Measurements from ENCODE around the gene TMEM72.
"Not testable (repeated sequence)": the region's sequence is repeated elsewhere in the genome, so short reads cannot be mapped to it uniquely, and the experiment has no call there.

The TMEM72 gene

DNA sequence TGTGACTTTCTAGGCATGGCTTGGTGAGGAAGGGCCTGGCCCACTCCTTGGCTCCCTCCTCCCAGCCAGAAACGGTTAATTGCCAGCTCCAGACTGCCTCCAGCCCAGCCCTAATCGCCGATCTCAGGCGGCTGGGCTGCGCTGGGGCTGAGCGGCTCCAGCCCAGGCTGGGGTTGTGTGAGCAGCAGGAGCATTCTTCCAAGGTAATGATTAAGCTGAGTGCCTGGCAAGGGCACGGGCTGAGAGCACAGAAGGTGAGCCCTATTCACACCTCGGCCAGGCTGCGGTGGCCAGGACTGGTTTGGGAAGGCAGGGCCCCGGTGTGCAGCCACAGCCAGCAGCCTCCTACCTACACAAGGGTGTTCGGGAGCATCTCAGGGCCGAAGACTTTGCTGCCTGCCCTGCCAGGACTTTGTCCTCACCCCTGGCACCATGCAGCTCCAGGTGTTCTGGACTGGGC is at the start of gene TMEM72:
TSS of gene TMEM72 (plus strand) at position 257 of the 460 bp plus-strand sequence. CDS start at position 433, 176 bp downstream.
- DNase-seq, result no peak

DNA sequence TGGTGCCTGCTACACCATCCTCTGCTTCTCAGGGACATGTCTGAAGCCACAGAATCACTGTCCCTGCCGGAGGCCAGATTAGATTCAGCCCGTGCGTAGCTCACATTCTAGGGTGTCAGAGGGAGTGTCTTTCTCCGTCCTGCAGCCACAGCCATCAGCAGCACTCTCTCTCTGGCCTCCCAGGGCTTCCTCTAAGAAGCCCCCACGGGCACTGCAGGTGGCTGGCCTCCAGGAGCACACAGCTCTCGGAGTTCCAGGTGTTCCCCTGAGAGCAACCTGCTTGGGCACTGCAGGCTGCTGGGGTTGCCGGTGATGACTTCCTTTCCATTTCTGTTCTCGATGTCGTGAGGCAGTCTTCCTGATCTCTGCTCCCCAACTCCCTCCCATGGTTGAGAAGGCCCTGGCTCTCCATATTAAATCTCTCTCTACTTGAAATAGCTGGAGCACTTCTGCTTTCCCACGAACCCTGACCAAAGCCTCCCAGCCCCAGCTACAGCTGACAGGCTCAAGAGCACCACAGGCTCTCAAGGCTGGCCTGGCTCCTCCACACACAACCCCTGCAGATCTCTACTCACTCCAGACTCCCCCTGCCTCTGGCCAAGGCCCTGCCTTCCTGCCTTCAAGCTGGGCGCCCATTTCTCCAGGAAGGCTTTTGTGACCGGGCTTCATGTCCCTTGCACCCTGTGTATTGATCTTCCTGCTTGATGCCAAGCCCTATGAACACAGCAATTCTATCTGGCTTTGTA is 49.0 kb upstream of the TMEM72 start:
- peak; percentile 60 for DNase-seq

DNA sequence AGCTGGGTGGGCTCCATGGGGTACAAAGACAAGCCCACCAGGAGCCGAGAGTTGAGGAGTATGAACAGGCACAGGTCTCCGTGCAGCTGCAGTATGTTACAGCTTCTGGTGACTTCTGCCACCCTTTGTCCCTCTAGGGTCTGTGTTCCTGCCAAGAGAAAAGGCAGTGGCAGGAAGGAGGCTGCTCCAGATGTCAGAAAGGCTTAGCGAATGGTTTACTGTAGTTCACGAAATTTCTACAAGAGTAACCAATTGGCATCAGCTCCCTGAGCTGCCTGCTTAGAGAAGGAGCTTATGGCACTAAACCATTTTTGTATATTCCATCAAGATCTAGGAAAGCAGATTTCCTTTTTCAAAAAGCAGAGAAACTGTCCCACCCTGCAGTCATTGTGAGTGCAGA is 48.2 kb upstream of the TMEM72 start:
- DNase-seq, result peak; percentile 16

DNA sequence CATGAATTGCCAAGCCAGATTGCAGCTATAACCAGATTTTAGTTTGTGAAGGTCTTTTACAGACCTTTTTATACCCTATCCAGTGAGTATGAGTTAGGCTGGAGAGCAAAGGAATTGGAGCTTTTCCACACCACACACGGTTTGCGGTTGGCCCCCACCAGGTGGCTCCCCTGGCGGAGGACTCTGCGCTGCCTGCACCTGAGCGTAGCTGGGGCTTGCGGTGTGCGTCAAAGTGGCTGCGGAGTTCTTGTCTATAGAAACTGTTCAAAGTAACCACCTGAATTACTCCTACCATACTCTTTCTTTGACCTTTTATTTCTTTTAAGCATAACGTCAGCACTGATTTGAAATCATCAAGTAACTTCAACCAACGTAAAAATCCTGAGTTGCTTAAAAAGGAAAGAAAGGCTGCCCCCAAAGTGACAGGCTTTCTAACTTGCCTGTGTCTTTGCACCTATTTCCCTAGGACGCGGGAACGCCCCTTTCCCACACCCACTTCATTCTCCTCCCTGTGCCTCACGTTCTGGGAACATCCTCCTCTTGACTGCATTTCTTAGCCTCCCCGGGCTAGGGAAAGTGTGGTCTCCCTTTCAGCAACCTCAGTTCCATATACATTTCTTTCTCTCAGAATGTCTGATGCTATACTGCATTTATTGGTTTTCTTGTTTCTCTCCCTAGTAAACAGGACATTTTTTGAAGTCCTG is 47.6 kb upstream of the TMEM72 start:
- no peak for DNase-seq

DNA sequence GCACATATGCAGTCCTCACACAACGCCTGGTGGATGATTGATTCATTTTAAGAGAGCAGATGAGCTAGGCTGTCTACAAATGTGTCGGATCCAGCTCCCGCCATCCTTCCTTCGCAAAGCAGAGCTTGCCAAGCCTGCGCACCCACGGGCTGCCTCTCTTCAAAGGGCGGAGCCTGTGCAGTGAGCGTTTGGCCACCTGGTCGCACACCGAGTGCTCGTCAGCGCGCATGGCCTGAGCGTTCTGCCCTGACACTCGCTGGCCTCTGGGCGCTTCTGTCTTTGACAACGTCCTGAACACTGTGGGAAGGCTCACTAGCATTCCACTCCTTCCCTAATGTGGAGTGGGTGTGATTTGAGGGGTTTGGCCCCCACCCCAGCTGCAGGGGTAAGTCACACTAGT is 47.1 kb upstream of the TMEM72 start:
- no peak for DNase-seq

DNA sequence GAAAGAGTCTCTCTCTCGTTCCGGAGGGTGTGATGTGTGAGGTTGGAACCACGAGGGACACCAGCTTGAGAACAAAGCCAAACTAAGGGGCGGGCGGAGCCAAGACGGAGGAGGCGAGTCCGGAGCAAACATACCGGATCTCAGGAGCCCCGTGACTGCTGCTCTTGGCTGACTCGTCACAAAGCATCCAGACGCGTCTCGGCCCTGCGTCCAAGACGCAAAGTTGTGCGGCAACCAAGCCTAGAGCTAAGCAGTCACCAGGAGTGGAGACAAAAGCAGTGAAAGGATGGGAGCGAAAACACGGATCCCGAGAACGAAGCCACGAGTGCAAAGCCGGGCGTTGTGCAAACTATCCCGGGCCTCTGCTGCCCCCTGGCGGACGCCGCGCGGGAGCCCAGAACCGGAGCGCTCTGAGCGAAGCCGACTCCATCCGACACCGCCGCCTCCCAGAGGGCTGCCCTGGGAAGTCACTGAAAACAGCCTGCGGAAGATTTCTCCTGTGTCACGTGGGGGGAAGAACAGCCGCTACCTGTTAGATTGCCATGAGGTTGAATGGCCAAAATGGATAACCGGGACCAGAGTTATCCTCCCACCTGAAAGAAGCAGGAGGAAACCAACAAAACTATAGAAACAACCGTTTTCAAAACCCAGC is 46.4 kb upstream of the TMEM72 start:
- peak; percentile 78 for DNase-seq

DNA sequence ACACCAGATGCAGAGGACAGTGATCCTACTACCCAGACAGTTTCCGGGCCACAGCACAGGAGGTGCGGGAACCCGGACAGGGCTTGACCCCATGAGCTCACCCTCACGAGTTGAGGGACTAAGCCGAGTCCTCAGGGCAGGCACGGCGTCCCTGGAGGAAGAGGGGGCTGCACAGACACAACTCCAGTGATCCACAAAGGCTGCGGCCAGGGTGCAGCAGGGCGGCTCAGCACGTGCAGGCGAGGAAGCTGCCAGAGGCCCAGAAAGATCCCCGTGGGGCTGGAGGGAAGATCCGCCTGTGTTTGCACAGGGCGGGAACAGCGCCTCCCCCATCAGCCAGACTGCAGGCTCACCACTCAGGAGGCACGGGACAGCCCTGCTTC is 45.9 kb upstream of the TMEM72 start:
- DNase-seq, result no peak

DNA sequence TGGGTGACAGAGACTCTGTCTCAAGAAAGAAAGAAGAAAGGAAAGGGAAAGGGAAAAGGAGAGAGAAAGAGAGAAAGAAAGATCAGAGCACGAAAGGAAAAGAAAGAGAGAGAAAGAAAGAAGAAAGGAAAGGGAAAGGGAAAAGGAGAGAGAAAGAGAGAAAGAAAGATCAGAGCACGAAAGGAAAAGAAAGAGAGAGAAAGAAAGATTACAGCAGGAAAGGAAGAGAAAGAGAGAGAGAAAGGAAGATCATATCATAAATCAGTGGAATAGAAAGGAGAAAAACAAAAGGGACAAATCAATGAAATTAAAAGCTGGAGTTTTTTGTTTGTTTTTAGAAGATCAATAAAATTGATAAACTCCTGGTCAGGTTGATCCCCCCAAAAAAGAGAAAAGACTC is 44.8 kb upstream of the TMEM72 start:
- not testable (repeated sequence) for DNase-seq

DNA sequence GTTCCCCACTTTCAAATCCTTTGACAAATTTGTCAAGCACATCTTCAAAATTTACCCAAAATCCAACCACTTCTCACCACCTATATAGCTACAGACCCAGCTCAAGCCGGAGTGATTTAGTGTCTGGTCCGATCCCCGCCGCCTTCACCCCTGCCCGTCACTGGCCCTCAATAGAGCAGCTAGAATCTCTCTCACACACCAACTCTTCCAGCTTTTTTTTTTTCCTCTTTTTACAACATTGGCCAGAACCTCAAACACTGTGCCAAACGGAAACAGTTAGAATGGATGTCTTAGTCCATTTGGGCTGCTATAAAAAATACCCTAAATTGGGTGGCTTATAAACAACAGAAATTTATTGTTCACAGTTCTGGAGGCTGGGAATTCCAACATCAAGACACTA is 41.1 kb upstream of the TMEM72 start:
- no peak for DNase-seq

DNA sequence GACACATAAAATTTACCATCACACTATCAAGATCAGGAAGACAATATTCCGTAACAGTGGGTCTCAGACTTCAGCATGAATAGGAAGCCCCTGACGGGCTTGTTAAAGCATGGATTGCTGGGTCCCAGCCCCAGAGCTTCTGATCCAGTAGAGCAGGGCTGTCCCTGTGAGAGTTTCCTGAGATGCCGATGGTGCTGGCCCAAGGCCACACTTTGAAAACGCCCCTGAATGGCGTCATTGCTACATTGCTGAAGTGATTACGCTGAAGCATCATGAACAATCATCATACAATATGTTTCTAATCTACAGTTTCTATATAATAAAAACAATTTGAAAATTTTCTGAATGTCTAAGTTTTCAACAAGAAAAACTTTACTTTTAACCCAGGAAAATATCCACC is 38.0 kb upstream of the TMEM72 start:
- no peak for DNase-seq

DNA sequence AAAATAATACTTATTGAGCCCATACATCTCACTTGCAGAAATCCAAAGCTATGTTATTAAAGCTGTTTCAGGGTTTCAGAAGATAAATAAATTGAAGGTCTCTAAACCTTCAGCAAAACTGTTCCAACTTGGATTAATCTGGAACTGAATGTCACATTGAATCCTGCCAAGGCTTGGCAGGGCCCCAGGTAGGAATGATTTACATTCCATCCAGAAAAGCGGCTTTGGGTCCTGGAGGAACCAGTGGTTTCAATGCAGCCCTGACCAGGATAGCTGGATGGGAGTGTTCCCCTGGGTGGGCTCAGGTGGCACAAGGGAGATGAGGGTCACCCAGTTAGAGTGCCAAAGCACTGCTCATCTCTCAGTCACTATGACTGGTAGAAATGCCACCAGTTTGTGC is 37.0 kb upstream of the TMEM72 start:
- no peak for DNase-seq

DNA sequence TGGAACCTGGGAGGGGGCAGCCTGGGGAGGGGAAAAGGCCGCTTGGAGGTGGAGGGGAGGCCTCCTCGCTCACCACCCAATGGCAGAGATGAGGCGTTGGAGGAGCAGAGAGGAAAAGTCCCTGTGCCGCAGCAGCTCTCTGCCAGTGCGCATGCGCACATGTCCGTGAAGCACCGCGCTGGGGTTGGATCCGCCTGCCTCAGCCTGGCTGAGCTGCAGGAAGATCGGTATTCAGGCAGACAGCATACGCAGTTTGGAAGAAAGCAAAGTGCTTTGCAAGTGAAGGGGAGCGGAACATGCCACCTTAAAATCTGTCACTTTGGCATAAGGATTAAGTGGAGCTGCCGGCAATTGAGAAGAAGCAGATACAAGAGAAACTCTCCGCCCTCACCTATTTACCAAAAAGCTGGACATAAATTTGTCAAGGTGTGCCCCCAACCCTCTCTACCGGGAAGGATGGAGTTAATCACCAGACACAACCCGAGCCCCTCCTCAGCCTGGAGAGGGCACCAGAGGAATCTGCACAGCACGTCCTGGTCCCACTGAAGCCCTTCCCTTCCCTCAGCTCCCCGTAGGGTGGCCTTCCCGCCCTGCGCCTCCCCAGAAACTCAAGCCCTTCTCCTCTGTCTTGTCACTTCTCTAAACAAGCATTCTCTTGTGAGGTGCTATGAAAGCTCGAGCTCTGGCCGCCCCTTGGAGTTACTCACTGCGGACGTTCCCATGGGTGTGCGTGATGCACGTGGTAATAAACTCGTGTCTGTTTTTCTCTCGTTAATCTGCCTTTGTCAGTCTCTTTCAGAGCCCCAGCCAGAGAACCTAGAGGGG is 32.2 kb upstream of the TMEM72 start:
- DNase-seq, result no peak

DNA sequence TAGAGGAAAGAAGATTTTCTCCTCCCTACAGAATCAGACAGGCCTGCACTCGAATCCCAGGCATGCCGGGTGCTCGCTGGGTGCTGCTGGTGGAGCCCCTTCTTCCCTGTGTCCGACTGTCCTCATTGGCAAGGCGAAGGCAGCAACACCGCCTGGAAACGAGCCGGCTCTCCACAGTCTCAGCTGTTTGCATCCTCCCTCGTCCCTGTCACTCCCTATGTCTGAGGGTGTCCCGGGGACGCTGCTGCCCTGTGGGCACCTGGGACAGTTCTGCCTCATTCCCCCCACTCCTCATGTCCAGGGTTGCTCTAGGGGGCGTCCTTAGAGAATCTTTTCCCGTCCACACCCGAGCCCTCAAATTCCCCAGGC is 31.6 kb upstream of the TMEM72 start:
- no peak for DNase-seq

DNA sequence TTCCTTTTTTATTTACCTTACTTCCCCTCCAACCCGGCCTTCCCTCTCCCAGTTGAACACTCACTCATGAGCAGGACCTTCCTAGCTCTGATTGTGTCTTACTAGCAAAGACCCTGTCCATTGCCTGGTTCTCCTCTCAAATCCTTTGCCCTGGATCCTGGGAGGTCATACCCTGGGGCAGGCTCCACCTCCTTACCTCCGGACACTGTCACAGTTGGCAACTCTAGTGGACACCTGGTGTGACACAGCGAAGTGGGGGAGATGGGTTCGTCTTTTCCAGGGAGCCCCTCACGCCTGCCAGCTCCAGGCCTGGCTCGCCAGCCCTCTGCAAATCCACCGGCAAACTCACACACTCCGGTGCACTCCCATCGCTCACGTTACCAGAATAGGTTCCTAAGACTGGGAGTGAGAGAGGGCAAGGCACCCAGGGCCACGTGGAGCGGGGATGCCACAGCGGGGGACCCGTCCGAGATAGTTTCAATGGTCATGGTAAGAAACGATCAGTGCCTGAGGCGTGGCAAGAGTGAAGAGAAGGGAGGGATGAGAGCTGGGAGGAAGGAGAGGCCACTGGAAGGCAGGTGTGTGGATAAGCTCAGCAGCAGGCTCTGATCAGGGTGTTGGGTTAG is 30.9 kb upstream of the TMEM72 start:
- no peak for DNase-seq

DNA sequence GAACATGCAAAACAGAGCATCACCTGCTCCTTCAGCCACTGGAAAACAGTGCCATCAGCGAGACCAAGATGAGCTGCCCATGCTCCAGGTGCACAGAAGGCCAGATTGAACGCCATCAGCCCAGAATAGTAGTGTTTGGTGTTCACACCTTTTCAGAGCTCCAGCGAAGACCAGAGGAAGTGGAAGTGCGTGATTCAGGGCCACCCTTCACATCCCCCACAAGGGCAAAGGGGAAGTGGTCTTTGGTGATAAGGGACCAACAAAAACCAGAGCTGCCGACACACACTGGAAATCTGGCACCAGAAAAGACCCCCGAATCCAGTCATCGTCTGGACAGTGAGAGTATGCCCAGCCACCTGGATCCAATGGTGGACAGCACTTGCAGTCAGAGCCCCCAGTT is 29.5 kb upstream of the TMEM72 start:
- peak; percentile 28 for DNase-seq

DNA sequence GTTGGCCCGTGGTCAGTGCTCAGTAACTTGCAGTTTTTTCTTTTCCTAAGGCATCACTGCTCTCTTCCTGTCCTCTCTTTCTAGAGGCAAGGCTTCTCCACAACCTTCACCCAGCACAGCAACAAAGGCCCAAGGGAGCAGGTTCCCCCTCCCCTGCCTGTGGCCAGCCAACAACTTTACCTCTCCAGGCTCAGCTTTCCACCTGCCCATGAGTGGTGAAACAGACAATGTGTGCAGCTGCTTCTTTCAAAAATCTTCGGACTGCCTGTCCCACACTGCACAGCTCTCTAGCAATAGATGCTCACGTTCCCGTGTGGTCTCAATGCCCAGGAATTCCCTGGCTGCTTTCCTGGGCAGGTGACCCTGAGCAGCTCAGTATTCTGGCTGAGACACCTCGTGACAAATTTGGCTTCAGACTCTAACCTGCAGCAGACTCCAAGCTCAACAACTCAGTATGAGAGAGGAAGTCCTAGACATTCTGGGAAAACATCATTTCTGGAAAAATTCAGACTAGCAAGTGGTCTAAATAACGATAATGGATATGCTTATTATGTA is 28.9 kb upstream of the TMEM72 start:
- peak; percentile 18 for DNase-seq

DNA sequence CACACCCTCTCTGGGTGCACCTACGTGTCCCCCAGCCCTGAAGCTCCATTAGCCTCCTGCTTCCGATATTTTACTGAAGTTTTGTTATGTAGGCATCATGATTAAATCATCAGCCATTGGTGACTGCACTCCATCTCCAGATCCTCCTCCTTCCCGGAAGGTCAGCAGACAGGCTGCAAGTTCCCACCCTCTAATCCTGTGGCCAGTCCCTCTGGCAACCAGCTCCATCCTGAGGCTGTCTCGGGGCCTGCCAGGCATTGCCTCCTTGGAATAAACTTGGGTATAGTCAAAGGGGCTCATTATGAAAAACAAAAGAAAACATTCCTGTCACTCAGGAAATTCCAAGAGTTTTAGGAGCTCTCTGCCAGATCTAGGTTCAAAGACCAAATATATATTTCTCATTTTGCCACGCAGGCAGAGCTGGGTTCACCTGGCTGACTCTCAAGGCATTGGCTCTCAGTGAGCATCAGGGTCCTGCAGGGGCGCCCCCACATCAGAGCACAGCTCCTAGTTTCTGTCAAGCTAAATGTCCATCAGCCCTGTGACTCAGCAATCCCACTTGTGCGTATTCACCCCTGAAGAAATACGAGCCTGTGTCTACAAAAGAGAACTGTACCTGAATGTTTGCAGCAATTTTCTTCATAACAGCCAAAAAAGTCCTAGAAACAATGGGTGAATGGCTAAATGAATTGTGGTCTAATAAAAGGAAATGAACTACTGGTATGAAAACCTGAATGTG is 27.4 kb upstream of the TMEM72 start:
- no peak for DNase-seq

DNA sequence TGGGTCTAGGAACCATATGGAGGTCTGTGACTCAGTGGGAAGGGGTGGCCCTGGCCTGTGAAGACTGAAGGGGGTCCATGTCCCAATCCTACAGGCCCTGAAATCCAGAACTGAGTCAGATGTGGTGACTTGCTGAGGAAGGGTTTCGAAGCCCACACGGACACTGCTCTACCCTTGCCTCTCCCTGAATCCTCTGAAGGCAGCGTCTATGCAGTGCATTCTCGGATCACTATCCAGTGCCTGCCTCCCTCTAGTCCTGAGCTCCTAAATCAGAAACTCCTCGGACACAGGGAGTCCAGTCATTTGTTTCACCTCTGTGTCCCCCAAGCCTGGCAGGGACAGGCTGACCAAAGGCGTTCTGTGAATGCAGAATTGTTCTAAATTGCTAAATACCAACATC is 25.4 kb upstream of the TMEM72 start:
- DNase-seq, result no peak

DNA sequence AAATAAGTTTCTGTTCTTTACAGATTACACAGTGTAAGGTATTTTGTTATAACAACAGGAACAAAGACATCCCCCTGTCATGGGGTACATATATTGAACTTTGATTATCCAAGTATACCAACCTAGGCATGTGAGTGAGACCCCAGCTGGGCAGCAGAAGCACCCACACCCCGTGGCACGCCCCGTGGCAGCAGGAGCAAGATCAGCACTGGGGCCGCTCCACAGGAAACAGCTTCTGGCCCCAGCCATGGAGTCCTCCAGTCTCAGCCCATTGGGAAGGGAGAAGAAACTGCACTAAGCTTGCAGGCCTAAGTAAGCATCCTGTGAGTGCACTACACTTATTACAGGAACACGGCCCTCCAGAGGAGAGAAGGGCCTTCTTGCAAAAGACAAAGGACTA is 24.2 kb upstream of the TMEM72 start:
- DNase-seq, result no peak

DNA sequence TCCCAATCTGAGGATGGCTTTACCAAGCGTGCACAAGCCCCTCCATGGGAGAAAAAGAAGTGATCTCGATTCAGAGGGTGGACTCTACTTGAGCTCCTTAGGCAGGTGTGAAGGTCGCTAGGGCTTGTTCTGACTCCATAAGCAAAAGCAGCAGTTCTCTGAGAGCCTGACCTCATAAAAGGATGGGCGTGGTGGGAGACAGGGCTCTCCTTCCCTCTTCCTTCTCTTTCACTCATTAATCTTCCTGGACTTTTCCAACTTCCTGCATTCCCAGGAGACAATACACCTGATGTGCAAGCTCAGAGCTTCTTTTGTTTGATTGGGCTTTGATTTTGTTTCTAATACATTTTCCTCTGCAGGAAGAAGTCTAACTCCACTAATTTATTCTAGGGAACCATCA is 22.3 kb upstream of the TMEM72 start:
- no peak for DNase-seq

DNA sequence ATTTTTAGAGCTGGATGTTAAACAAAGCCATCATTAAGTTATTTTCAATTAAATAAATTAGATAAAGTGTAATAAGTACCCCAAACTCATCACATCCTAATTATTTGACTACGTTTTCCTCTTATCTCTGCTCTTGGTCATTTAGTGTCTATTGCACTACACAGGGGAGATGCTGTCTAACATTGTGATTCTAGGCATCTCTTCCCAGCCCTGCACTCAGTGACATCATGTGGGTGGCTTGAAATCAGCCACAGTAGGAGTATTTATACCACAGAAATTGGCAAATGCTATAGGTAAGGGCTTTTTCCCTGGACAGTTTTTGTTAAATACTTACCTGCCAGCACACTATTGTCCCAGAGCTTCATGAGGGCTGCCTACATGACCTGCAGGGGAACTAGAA is 21.3 kb upstream of the TMEM72 start:
- DNase-seq, result no peak
